Activated CD4-positive, alpha-beta T cell treated with anti-CD3 and anti-CD28 coated beads for 1 hour (primary cell): ENCODE measurements around the gene PRSS56.

Experiments
- DNase-seq: peaks from one replicate; pipeline ENCODE4 v3.0.0-alpha.2; 2020

The PRSS56 gene

DNA sequence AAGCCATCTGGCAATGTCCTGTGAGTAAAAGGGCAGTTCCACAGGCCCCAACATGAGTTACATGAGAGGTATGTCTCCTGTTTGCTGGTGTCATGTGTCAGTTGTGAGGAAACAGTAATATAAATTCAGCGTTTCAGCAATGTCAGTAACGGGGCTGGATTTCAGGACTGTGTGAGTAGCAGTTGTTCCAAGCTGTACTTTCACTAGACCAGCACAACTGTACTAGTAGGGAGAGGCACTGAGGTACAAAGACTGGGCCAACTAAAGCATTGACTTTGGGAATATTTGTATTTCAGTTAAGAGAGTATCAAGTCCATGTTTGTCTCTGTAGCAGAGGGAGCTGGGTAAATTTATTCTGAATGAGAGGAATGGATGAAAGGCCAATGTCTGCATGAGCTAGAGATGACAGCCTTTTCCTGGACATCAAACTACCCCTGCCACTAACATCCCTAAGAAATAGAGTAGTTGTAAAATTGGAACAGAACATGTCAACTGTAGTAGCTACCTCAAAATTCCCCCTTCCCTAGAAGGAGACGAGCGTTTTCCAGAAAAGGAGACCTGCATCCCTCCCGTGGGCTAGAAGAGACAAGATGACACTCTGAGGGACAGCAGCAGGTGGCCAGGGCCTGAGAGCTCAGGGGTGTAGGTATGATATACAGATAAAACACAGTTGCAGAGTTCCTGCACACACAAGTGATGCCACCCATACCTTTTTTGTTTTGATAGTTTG, 54.7 kb downstream of the PRSS56 start:
- DNase-seq = no peak
